ENCODE results near the gene TEX11.
"Not testable (repeated sequence)": the region's sequence is repeated elsewhere in the genome, so short reads cannot be mapped to it uniquely, and the experiment has no call there.

- TF ChIP-seq CTCF (IDR thresholded peaks at IDR 0.05; ENCODE audit: low read depth, low read length); POLR2A (IDR thresholded peaks at IDR 0.05; ENCODE audit: extremely low read depth, insufficient read length); MAX (IDR thresholded peaks at IDR 0.05; ENCODE audit: low read depth, low read length): not testable (repeated sequence)
These were observed 111.8 kb downstream of the TEX11 start for GRCh38 chrX:70796742-70797141.

Data from NB4 (cell line).